Measurements from ENCODE around the gene RELCH. TPM values are rescaled to one million over a fixed set of nuclear protein-coding genes. Genes with fewer than 3 reads are reported as not detected.

The RELCH gene
- total and polyA plus RNA-seq, 2 experiments from 2014 or later: 8.6 to 38.6 TPM

DNA sequence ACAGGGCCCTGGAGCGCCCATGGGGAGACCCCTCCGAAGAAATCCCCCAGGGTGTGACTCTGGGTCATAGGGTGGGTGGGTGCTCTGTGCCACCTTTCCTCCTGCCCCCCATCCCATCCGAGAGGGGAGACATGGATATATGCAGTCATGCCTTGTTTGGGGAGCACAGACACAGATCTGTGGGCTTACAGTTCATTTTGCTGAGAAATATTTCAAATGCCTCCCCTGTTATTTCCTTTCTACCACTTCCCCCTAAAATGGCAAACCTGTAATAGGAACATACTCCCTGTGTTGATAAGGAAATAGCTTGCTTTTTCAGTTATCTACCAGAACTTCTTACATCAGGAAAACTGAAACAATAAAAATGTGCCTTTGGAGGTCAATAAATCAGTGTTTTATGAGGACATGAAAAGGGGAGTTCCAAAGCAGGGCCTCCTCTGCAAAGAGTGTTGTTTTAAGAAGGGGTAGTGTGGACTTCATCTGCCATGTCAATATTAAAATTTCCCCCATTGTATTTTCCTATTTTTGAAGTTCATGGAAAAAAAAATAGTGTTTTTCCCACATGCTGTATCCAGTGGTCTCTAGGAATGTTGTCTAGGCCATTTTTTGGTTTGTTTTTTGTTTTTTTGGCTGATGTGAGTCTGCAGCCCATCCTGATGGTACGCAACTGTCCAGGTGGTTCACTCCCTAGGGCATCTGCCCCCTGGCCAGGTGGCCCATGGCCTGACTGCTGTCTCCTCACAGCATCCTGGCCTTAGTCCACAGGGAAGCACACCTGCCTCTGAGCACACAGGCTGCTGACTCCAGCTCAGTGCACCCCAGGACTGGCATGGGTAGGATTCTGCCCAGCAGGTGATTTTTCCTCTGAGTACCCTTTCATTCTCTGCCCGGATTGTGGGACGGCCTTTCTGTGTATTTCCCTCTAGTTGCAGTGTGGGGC is 141.8 kb downstream of the RELCH start:
- H3K9me2 ChIP-seq (ENCODE audit: insufficient read depth): no peaks in the 10 kb centered on the region
- no peaks in the 10 kb centered on the region for H3K9me3 ChIP-seq (ENCODE audit: low read depth)
- H3K9ac ChIP-seq: no peak overlapping the region
- peaks cover 42% of the 10 kb centered on the region for H3K27me3 ChIP-seq (replicated peaks; ENCODE audit: insufficient read depth)
- TF ChIP-seq EZH2phosphoT487 (IDR thresholded peaks at IDR 0.05; ENCODE audit: insufficient read depth, low read depth): no peak
- TF ChIP-seq EZH2 (IDR thresholded peaks at IDR 0.05; ENCODE audit: insufficient read depth, poor library complexity, severe bottlenecking): no peak
- no peaks in the 10 kb centered on the region for H3K36me3 ChIP-seq (ENCODE audit: low read depth)
- DNase-seq: no peak
- H2AFZ ChIP-seq: no peak overlapping the region
- H3K79me2 ChIP-seq (ENCODE audit: insufficient read depth): no peaks in the 10 kb centered on the region
- H3F3A ChIP-seq (ENCODE audit: insufficient read depth): peaks cover 11% of the 10 kb centered on the region
- no peaks in the 10 kb centered on the region for H4K20me1 ChIP-seq (ENCODE audit: insufficient read depth)
- 82 to 84% methylated on average over 6 of the region's 6 CpGs for WGBS, 2 experiments (ENCODE audit: low coverage in 1 of 2, low lambda C conversion rate in 2 of 2, missing lambda C conversion rate in 2 of 2)
- H3K4me1 ChIP-seq (ENCODE audit: insufficient read depth): peaks cover 14% of the 10 kb centered on the region
- peak overlapping the region; percentile 51 for H3K4me2 ChIP-seq (ENCODE audit: unreplicated experiment)
- H3K27ac ChIP-seq: peak overlapping the region; percentile 38
- no peak overlapping the region for H3K4me3 ChIP-seq
- in situ Hi-C loops (cut with MboI): no loop called here

DNA sequence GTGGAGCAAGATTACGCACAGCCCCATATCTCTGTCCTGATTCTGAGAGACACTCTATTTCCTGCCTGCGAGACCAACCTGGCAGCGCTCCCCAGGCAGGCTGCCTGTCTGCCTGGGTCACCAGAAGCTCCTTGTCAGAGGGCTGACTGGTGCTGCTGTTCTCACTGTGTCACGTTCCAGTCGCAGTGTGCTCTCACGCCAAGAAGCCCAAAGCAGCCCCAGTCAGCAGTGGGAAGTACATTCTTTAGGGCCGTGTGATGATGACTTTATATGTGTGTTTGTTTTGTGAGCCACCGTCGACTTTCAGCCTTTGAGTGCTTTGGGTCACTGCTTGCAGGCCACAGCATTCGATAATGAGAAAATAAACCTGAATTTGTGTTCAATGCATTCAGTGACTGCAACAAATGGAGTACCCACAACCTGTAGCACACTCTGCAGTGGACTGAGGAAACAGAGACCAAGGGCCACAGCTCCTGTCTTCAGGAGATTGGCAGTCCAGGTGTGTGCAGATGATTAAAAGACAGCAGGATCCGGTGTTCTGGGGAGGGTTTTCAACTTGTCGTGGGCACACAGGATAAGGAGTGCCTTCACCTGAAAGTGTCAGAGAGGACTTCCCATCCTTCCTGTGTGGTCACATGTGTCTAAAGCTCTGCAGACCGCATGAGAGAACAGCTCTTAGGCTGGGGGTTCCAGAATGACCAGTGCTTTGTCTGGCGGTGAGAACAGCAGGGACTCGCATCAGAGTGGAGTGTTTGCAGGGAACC is 142.8 kb downstream of the RELCH start:
- Histone ChIP-seq H2AFZ (no peak overlapping the region), H3K9ac (peak overlapping the region; percentile 38; the same call in 1 of the 2 replicates), H3K4me1 (ENCODE audit: insufficient read depth) (peaks cover 14% of the 10 kb centered on the region), H3K9me3 (ENCODE audit: low read depth) (no peaks in the 10 kb centered on the region), H3K27me3 (replicated peaks; ENCODE audit: insufficient read depth) (peaks cover 31% of the 10 kb centered on the region), H3F3A (ENCODE audit: insufficient read depth) (peaks cover 4% of the 10 kb centered on the region; the same call in 1 of the 2 replicates), H3K27ac (peak overlapping the region; percentile 38), H3K79me2 (ENCODE audit: insufficient read depth) (no peaks in the 10 kb centered on the region), H3K9me2 (ENCODE audit: insufficient read depth) (no peaks in the 10 kb centered on the region), H3K4me3 (no peak overlapping the region), H3K4me2 (ENCODE audit: unreplicated experiment) (peak overlapping the region; percentile 51), H4K20me1 (ENCODE audit: insufficient read depth) (no peaks in the 10 kb centered on the region), H3K36me3 (ENCODE audit: low read depth) (no peaks in the 10 kb centered on the region)
- in situ Hi-C loops (cut with MboI): no loop called here
- DNase-seq: peak; percentile 92
- WGBS, 2 experiments (ENCODE audit: low coverage in 1 of 2, low lambda C conversion rate in 2 of 2, missing lambda C conversion rate in 2 of 2): 32 to 39% methylated on average over 14 to 15 of the region's 15 CpGs
- no peak for TF ChIP-seq EZH2 (IDR thresholded peaks at IDR 0.05; ENCODE audit: insufficient read depth, poor library complexity, severe bottlenecking)

DNA sequence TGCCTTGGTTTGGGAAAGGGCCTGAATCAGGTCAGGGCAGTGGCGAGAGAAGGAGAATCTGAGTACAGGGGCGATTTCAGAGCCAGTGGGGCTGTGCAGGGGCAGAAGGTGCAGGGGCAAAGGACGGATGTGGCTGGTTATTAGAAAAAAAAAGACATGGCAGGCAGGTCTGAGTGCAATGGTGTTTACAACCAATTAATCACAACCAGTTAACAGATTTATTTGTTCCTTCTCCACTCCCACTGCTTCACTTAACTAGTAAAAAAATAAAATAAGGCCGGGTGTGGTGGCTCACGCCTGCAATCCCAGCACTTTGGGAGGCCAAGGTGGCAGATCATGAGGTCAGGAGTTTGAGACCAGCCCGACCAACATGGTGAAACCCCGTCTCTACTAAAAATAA is 143.6 kb downstream of the RELCH start:
- TF ChIP-seq EZH2 (IDR thresholded peaks at IDR 0.05; ENCODE audit: insufficient read depth, poor library complexity, severe bottlenecking): no peak
- no peak for TF ChIP-seq EZH2phosphoT487 (IDR thresholded peaks at IDR 0.05; ENCODE audit: insufficient read depth, low read depth)
- in situ Hi-C loops (cut with MboI): no loop called here

DNA sequence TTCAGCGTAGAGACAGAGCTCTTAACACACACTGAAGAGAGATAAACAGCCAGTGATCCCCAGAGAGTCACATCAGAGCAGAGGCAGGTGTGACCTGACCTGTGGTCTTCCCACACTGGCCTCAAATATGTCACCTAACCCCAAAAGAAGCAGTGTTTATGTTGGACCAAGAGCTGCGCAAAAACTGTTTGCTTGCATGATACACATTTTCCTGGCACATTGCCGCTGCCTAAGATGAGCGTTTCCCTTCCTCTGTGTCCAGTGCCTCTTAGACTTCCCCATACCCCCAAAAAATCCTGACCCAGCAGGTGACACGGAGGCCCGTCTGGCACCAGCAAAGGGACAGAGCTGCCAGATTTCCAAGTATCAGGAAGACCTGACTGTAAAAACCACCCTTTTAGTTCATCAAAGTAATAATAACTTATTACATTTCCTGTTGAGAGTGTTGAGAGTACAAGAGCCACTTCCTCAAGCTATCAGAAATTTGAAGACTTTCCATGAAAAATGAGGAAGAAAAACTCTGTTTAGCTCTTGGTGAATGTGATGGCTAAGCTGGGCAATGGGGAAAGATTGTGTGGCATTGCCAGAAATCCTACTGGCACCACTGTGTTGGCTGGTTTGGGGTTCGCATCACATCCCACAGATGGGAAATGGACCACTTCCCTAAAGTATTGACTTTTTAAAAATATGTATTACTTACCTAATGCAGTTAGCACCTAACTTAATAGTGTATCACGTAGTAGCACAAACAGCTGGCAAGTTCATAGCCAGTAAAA is 144.7 kb downstream of the RELCH start:
- in situ Hi-C loops (cut with MboI): no loop called here
- H3K9ac ChIP-seq: no peak overlapping the region

More for the DNA sequence above, 143.6 kb downstream of the RELCH start:
- H3K4me3 ChIP-seq: no peak overlapping the region
- no peak for DNase-seq
- no peak overlapping the region for H3K27ac ChIP-seq
- H3K9me3 ChIP-seq (ENCODE audit: low read depth): no peaks in the 10 kb centered on the region
- no peaks in the 10 kb centered on the region for H3K79me2 ChIP-seq (ENCODE audit: insufficient read depth)
- no peaks in the 10 kb centered on the region for H3K9me2 ChIP-seq (ENCODE audit: insufficient read depth)
- no peak overlapping the region for H3K9ac ChIP-seq
- H3K27me3 ChIP-seq (replicated peaks; ENCODE audit: insufficient read depth): peaks cover 28% of the 10 kb centered on the region
- H3F3A ChIP-seq (ENCODE audit: insufficient read depth): peaks cover 4% of the 10 kb centered on the region; the same call in 1 of the 2 replicates
- WGBS, 2 experiments (ENCODE audit: low coverage in 1 of 2, low lambda C conversion rate in 2 of 2, missing lambda C conversion rate in 2 of 2): 93% methylated on average over 7 of the region's 7 CpGs
- H3K36me3 ChIP-seq (ENCODE audit: low read depth): no peaks in the 10 kb centered on the region
- H4K20me1 ChIP-seq (ENCODE audit: insufficient read depth): no peaks in the 10 kb centered on the region
- H2AFZ ChIP-seq: no peak overlapping the region
- peaks cover 14% of the 10 kb centered on the region for H3K4me1 ChIP-seq (ENCODE audit: insufficient read depth)
- no peak overlapping the region for H3K4me2 ChIP-seq (ENCODE audit: unreplicated experiment)

More for the DNA sequence above, 144.7 kb downstream of the RELCH start:
- H3K79me2 ChIP-seq (ENCODE audit: insufficient read depth): no peaks in the 10 kb centered on the region
- H4K20me1 ChIP-seq (ENCODE audit: insufficient read depth): no peaks in the 10 kb centered on the region
- H3K4me3 ChIP-seq: no peak overlapping the region
- no peak overlapping the region for H3K27ac ChIP-seq
- TF ChIP-seq EZH2phosphoT487 (IDR thresholded peaks at IDR 0.05; ENCODE audit: insufficient read depth, low read depth) (no peak), EZH2 (IDR thresholded peaks at IDR 0.05; ENCODE audit: insufficient read depth, poor library complexity, severe bottlenecking) (no peak)
- H3K9me2 ChIP-seq (ENCODE audit: insufficient read depth): no peaks in the 10 kb centered on the region
- peaks cover 4% of the 10 kb centered on the region; the same call in 1 of the 2 replicates for H3F3A ChIP-seq (ENCODE audit: insufficient read depth)
- H3K27me3 ChIP-seq (replicated peaks; ENCODE audit: insufficient read depth): peaks cover 16% of the 10 kb centered on the region
- 84 to 89% methylated on average over 8 of the region's 8 CpGs for WGBS, 2 experiments (ENCODE audit: low coverage in 1 of 2, low lambda C conversion rate in 2 of 2, missing lambda C conversion rate in 2 of 2)
- no peaks in the 10 kb centered on the region for H3K36me3 ChIP-seq (ENCODE audit: low read depth)
- no peak overlapping the region for H3K4me2 ChIP-seq (ENCODE audit: unreplicated experiment)
- no peak overlapping the region for H2AFZ ChIP-seq
- H3K9me3 ChIP-seq (ENCODE audit: low read depth): no peaks in the 10 kb centered on the region
- peaks cover 14% of the 10 kb centered on the region for H3K4me1 ChIP-seq (ENCODE audit: insufficient read depth)
- DNase-seq: no peak
